GM19035 (cell line): ENCODE measurements around the gene SRSF4.
"Not testable (repeated sequence)": the region's sequence is repeated elsewhere in the genome, so short reads cannot be mapped to it uniquely, and the experiment has no call there.

Source experiments
- ATAC-seq: cut with Tn5 transposase; IDR thresholded peaks from one replicate; pipeline ENCODE4 v1.9.1; 2021; ENCODE audit not compliant: unreplicated experiment

Gene SRSF4

GRCh38 chr1:29181413-29182225 lies at the start of gene SRSF4:
Gene SRSF4, minus strand, starts transcription at chr1:29181900. Its CDS starts 148 bp downstream, at chr1:29181752.
- ATAC-seq = peak; percentile 84

- peak; percentile 91 for ATAC-seq
These were observed 49.1 kb upstream of the SRSF4 start, which contains the start of gene MECR for GRCh38 chr1:29230553-29231378. Gene MECR, minus strand, starts transcription at chr1:29230934. Its CDS starts 28 bp downstream, at chr1:29230906.

GRCh38 chr1:29230204-29230552 lies 48.5 kb upstream of the SRSF4 start:
- no peak for ATAC-seq

- ATAC-seq = no peak
These were observed 45.8 kb upstream of the SRSF4 start for GRCh38 chr1:29227511-29227910.

- ATAC-seq = no peak
These were observed 43.7 kb upstream of the SRSF4 start for GRCh38 chr1:29225361-29225760.

GRCh38 chr1:29224356-29224837 lies 42.7 kb upstream of the SRSF4 start:
- ATAC-seq = no peak

- no peak for ATAC-seq
These were observed 41.8 kb upstream of the SRSF4 start for GRCh38 chr1:29223521-29223920.

- ATAC-seq = no peak
These were observed 41.0 kb upstream of the SRSF4 start for GRCh38 chr1:29222686-29223085.

- not testable (repeated sequence) for ATAC-seq
These were observed 40.6 kb upstream of the SRSF4 start for GRCh38 chr1:29222260-29222659.

- ATAC-seq = no peak
These were observed 39.6 kb upstream of the SRSF4 start for GRCh38 chr1:29221296-29221695.

- ATAC-seq = no peak
These were observed 36.5 kb upstream of the SRSF4 start for GRCh38 chr1:29218223-29218622.

- no peak for ATAC-seq
These were observed 35.9 kb upstream of the SRSF4 start for GRCh38 chr1:29217633-29218032.

- no peak for ATAC-seq
These were observed 31.4 kb upstream of the SRSF4 start for GRCh38 chr1:29213055-29213454.

- ATAC-seq = no peak
These were observed 29.7 kb upstream of the SRSF4 start for GRCh38 chr1:29211086-29212030.

GRCh38 chr1:29210278-29211085 lies 28.8 kb upstream of the SRSF4 start:
- no peak for ATAC-seq

- no peak for ATAC-seq
These were observed 27.5 kb upstream of the SRSF4 start for GRCh38 chr1:29209173-29209572.

- no peak for ATAC-seq
These were observed 26.7 kb upstream of the SRSF4 start for GRCh38 chr1:29208442-29208841.

- peak; percentile 80 for ATAC-seq
These were observed 21.1 kb upstream of the SRSF4 start for GRCh38 chr1:29202584-29203340.

GRCh38 chr1:29202053-29202452 lies 20.4 kb upstream of the SRSF4 start:
- ATAC-seq = no peak
